ENCODE results near the gene PRPS1. TPM values are rescaled to one million over a fixed set of nuclear protein-coding genes. Genes with fewer than 3 reads are reported as not detected.

Gene PRPS1
- total RNA-seq, 1 donor from 2014 or later, result 68.6 TPM

DNA sequence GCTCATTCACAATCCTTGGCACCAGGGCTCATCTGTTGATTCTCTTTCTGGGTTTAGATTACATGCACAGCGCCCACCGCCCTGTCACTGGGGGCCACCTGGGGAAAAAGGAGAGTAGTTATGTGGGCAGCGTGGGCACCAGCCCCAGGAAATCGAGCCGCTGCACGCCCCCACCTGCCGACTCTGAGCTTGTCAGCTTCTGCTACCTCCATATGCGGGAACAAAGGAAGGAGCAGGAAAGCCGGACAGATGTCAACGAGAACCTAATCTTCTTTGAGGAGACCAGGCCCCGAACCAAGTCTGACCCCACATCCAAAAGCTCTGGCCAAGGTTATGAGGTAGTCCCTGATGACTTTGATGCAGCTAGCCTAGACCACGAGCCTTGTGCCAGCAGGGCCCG, 31.0 kb upstream of the PRPS1 start:
- TF ChIP-seq, protein P1, sequence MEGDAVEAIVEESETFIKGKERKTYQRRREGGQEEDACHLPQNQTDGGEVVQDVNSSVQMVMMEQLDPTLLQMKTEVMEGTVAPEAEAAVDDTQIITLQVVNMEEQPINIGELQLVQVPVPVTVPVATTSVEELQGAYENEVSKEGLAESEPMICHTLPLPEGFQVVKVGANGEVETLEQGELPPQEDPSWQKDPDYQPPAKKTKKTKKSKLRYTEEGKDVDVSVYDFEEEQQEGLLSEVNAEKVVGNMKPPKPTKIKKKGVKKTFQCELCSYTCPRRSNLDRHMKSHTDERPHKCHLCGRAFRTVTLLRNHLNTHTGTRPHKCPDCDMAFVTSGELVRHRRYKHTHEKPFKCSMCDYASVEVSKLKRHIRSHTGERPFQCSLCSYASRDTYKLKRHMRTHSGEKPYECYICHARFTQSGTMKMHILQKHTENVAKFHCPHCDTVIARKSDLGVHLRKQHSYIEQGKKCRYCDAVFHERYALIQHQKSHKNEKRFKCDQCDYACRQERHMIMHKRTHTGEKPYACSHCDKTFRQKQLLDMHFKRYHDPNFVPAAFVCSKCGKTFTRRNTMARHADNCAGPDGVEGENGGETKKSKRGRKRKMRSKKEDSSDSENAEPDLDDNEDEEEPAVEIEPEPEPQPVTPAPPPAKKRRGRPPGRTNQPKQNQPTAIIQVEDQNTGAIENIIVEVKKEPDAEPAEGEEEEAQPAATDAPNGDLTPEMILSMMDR (conservative IDR thresholded peaks at IDR 0.05), result no peak
- H3K36me3 Mint-ChIP-seq (ENCODE audit: low read depth), result no peaks in the 10 kb centered on the region
- H3K9me3 Mint-ChIP-seq, result peaks cover 2% of the 10 kb centered on the region
- no peaks in the 10 kb centered on the region for H3K27me3 Mint-ChIP-seq (ENCODE audit: low read depth)
- H3K4me1 Mint-ChIP-seq, result no peaks in the 10 kb centered on the region
- H3K27ac Mint-ChIP-seq (ENCODE audit: unreplicated experiment), result no peak overlapping the region
- no peak overlapping the region for H3K4me3 Mint-ChIP-seq
- no peak for DNase-seq (ENCODE audit: low read depth, low spot score)

DNA sequence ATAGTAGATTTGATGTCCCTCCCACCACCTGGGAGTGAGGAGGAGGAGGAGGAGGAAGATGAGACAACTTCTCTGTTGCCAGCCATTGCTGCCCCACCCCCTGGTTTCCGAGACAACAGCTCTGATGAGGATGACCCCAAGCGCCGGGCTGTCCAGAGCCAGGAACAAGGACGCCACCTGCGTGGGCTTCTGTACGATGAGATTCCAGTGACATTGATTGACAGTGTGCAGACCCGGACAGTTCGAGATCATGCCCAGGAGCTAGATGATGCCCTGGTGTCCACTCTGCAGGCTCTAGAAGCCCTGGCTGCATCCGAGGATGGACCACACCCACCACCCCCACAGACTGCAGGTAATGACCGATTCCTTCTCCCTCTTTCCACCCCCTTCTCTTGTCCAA, 30.5 kb upstream of the PRPS1 start:
- no peak overlapping the region for H3K27ac Mint-ChIP-seq (ENCODE audit: unreplicated experiment)
- H3K27me3 Mint-ChIP-seq (ENCODE audit: low read depth), result no peaks in the 10 kb centered on the region
- no peak for DNase-seq (ENCODE audit: low read depth, low spot score)
- no peaks in the 10 kb centered on the region for H3K4me1 Mint-ChIP-seq
- no peaks in the 10 kb centered on the region for H3K36me3 Mint-ChIP-seq (ENCODE audit: low read depth)
- TF ChIP-seq, protein P1 (conservative IDR thresholded peaks at IDR 0.05), result no peak
- peaks cover 2% of the 10 kb centered on the region for H3K9me3 Mint-ChIP-seq
- H3K4me3 Mint-ChIP-seq, result no peak overlapping the region

DNA sequence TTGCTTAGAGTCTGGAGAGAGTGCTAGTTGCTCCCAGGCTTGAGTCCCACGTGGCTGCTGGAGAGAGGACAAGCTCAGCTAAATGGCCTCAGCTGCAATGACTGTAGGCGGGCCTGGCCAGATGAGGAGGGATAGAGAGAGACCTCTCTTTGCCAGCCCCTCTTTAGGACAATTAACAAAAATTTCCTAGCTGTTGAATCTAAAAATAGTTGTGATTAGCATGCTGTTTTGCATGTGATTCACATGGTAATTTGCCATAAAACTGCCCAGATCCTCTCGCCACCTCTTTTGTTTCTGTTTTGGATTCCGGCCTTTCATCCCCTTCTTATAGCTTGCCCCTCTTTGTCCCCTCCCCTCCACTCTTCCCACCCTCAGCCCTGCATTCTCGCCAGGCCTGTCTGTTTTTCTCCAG, 28.9 kb upstream of the PRPS1 start:
- no peaks in the 10 kb centered on the region for H3K36me3 Mint-ChIP-seq (ENCODE audit: low read depth)
- TF ChIP-seq, protein P1 (conservative IDR thresholded peaks at IDR 0.05), result no peak
- no peaks in the 10 kb centered on the region for H3K9me3 Mint-ChIP-seq
- H3K4me3 Mint-ChIP-seq, result no peak overlapping the region
- no peaks in the 10 kb centered on the region for H3K27me3 Mint-ChIP-seq (ENCODE audit: low read depth)
- no peak for DNase-seq (ENCODE audit: low read depth, low spot score)
- H3K27ac Mint-ChIP-seq (ENCODE audit: unreplicated experiment), result no peak overlapping the region
- no peaks in the 10 kb centered on the region for H3K4me1 Mint-ChIP-seq

DNA sequence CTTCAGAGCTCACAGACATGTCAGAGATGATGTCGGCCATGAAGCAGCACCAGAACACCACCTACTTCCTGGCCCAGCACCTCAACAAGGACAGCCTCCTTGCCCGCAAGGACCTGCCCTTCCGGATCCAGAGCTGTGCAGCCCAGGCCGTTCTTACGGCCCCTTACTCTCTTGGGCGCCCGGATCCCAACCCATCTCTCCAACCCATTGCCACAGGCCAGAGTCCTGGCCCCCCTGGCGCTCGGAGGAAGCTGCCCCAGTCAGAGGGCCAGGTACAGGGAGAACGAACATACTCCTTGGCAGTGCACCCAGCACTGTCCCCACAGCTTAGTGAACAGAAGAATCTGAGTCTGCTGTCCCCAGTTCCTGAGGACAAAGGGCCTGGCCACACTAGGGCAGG, 27.9 kb upstream of the PRPS1 start:
- Mint-ChIP-seq H3K27ac (ENCODE audit: unreplicated experiment) (no peak overlapping the region), H3K4me1 (no peaks in the 10 kb centered on the region), H3K9me3 (no peaks in the 10 kb centered on the region), H3K27me3 (ENCODE audit: low read depth) (no peaks in the 10 kb centered on the region), H3K36me3 (ENCODE audit: low read depth) (no peaks in the 10 kb centered on the region), H3K4me3 (no peak overlapping the region)
- TF ChIP-seq, protein P1 (conservative IDR thresholded peaks at IDR 0.05), result no peak
- no peak for DNase-seq (ENCODE audit: low read depth, low spot score)

DNA sequence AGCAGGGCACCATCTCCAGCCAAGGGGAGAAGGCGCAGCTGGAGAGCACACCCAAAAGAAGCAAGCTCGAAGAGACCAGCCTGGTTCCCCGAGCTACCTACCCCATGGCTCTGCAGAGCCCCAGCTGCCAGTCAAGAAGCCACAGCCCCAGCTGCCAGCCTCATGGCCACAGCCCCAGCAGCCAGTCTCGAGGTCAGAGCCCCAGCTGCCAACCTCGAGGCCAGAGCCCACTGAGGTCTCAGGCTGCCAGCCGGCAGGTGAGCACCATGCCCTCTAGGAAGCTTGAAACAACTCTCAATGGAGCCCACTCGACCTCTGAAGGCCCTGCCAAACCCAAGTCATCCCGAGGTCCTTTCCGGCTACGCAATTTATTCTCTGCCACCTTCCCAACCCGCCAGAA, 27.0 kb upstream of the PRPS1 start:
- Mint-ChIP-seq H3K4me3 (no peak overlapping the region), H3K36me3 (ENCODE audit: low read depth) (no peaks in the 10 kb centered on the region), H3K27me3 (ENCODE audit: low read depth) (no peaks in the 10 kb centered on the region), H3K4me1 (no peaks in the 10 kb centered on the region), H3K27ac (ENCODE audit: unreplicated experiment) (no peak overlapping the region), H3K9me3 (no peaks in the 10 kb centered on the region)
- TF ChIP-seq, protein P1 (conservative IDR thresholded peaks at IDR 0.05), result no peak
- no peak for DNase-seq (ENCODE audit: low read depth, low spot score)

DNA sequence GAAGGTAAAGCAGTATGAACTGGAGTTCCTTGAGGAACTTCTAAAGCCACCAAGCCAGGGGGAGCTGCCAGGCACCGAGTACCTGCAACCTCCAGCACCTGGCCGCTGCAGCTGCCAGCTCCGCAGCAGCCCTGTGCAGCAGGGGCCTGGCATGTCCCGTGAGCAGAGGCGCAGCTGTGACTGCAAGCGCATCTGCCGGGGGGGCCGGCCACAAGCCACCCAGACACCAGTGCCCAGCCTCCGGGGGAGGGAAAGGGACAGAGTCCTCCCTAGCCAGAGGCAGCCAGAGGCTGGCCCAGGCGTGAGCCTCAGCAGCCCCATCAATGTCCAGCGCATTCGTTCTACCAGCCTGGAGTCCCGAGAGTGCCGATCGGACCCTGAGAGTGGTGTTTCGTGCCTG, 26.6 kb upstream of the PRPS1 start:
- DNase-seq (ENCODE audit: low read depth, low spot score), result no peak
- no peak overlapping the region for H3K27ac Mint-ChIP-seq (ENCODE audit: unreplicated experiment)

More for the DNA sequence above, 26.6 kb upstream of the PRPS1 start:
- Mint-ChIP-seq H3K4me1 (no peaks in the 10 kb centered on the region), H3K27me3 (ENCODE audit: low read depth) (no peaks in the 10 kb centered on the region), H3K9me3 (no peaks in the 10 kb centered on the region), H3K4me3 (no peak overlapping the region), H3K36me3 (ENCODE audit: low read depth) (no peaks in the 10 kb centered on the region)
- TF ChIP-seq, protein P1 (conservative IDR thresholded peaks at IDR 0.05), result no peak

Measured in neural crest cell (in vitro differentiated cells).